Globus pallidus (tissue), 1 donor: ENCODE results near the gene ARHGAP10.

Source experiments
- DNase-seq: peaks from one replicate; pipeline ENCODE4 v3.0.0-alpha.2; 2015; ENCODE audit warnings: low spot score

The ARHGAP10 gene

GRCh38 chr4:147828331-147828905 lies 96.5 kb downstream of the ARHGAP10 start:
- no peak for DNase-seq

DNA sequence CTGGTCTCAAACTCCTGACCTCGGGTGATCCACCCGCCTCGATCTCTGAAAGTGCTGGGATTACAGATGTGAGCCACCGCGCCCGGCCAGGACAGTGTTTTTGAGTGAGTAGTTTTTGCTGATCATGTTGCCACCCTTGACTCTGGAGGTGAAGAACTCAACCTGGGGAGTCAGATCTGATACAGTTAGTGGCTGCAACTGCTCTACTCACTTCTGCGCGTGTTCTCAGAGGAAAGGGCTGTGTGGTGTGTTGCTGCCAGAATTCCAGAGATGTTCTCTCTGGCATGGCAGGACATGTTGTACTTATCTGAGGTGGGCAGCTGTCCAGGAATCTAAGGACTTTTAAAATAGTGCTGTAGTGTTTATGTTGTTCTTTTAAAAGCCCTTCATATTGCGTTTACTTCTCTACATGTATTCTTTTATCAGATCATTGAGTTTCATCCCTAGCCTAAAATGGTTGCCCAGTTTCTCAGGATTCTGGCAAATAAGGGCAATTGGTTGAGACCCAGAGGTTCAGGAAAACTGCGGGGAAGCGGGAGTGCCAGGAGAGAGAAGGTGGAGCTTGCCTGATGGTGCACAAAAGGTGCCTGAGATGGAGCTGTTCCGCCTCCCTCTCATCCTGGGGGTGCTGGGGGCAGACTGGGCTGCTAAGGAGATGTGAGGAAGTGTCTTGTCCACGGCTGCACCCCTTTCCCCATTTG lies 97.7 kb downstream of the ARHGAP10 start:
- no peak for DNase-seq

DNA sequence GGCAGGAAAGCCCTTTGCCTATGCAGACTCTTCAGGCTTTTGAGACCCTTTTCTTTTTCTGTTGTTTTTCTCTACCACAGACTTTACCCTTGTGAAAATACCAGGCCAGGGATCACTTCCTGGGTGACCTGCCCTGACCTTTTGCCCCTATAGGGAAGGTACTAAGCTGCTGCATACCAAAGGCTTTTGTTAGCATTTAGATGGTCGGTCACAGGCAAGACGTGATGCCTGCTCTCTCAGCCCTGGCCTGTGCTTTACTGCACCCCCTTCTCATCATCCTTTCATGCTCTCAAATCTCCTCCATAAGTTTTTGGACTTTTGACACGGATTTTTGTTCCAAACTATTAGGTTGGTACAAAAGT lies 98.2 kb downstream of the ARHGAP10 start:
- DNase-seq = no peak

DNA sequence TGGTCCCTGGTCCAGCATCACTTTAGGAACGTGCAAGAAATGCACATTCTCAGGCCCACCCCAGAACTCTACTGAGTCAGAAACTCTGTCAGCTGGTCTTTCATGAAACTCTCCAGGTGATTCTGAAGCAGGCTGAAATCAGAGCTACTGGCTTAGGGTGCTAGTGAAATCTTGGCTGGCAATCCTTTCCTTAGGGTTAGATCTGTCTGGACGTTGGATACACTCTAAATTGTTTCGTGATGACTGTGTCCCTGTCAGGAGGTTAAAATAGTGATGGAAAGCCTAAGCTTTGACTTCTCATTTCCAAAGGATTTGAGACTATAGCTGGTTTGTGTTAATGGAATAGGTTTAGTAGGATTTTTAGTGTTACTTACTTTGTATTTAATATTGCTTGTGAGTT lies 99.1 kb downstream of the ARHGAP10 start:
- DNase-seq = no peak

DNA sequence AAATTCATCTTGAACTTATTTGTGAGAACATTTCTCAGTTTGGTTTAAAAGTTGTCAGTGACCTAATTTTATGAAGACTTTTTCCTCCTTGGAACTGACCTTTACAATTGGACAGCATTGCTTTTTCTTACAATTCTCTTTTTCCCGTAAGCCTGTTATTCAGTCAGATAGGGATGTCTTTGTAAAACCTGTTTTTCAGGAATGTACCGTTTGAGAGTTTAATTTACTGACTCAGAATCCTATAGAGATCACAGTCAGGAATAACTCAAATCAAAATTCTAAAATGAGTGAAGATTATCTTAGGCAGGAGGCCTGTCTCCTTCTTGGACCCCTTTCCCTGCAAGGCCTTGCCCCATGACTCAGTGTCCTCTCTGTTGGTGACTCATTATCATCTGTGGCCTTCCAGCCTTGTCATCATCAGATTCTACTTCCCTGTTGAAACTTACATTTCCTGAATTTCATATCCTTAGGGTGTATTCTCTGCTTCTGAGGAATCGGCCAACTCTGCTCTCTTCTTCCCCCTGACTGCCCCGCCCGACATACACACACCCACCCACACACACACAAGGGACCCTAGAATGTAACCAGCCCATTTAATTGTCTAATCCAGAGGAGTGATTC lies 99.8 kb downstream of the ARHGAP10 start:
- no peak for DNase-seq

- no peak for DNase-seq
These were observed 101.4 kb downstream of the ARHGAP10 start for GRCh38 chr4:147833254-147833653.

DNA sequence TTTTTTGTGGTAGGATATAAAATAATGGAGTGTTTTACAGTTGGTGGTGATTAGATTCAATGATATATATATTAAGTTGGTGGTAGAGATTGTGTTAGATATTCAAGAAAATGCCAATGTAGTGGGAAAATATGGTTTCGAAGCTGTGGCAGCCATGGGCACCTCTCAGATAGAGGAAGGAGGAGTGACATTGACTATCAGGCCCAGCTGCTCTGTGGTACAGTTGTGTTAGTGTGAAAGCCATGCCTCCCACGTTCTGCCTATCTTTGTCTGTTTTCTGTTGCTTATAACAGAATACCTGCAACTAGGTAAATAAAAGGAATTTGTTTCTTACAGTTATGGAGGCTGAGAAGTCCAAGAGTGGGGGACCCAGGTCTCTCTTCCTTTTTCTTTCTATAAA lies 101.9 kb downstream of the ARHGAP10 start:
- DNase-seq = no peak

- no peak for DNase-seq
These were observed 102.6 kb downstream of the ARHGAP10 start for GRCh38 chr4:147834480-147834879.

- no peak for DNase-seq
These were observed 104.9 kb downstream of the ARHGAP10 start for GRCh38 chr4:147836807-147837206.

- DNase-seq = no peak
These were observed 105.5 kb downstream of the ARHGAP10 start for GRCh38 chr4:147837435-147837834.

- no peak for DNase-seq
These were observed 106.0 kb downstream of the ARHGAP10 start for GRCh38 chr4:147837854-147838253.

- no peak for DNase-seq
These were observed 107.3 kb downstream of the ARHGAP10 start for GRCh38 chr4:147839200-147839599.

DNA sequence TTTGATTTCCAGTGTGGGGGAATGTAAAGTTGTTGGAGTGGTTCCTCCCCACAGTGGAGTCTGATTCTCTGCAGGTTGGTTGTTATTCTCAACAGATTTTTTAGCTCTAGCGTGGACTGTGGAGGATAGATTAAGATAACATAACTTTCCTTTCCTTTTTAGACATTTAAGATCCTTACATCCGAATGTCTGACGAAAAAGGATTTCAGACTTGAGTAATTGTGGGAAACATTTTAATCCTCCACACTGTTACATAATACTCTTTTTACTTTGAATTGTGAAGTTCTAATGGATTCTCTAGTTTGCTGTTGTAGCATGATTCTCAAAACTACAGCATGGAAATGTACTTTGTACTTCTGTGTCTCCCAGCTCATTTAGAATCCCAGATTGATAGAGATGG lies 107.8 kb downstream of the ARHGAP10 start:
- DNase-seq = no peak

DNA sequence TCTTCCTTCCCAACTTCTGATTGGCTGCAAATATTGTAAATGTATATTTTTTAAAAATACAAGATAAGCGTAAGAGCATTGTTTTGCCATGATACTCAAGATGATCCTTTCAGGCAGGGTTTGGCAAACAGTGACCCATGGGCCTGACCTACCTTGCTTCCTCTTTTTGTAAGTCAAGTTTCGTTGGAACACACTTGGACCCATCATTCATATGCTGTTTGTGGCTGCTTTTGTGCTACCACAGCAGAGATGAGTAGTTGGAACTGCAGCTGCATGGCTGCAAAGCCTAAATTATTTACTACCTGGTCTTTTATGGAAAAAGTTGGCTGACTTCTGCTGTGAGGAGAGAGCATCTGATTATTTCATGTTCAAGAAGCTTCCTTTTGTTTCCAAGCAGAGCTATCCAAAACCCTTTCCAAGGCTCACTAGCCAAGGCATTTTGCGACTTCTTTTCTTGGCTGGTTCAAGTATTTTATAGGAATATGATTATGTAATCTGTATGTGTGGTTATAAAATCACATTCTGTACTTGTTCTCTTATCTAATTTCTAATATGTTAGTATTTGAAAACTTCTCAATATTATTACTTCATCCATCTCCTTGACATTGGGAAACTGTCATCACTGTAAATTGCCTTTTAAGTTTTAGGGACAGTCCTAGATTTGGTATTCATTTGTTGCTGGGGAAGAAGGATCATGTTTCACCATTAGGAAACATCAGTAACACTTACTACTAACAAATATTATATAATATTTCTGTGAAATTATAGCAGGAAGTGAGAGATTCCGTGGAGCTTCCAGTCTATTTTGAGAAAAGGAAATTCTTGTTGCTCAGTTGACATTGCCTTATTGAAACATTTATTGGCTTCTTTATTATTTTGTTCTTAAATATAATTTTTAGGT lies 109.2 kb downstream of the ARHGAP10 start:
- no peak for DNase-seq

DNA sequence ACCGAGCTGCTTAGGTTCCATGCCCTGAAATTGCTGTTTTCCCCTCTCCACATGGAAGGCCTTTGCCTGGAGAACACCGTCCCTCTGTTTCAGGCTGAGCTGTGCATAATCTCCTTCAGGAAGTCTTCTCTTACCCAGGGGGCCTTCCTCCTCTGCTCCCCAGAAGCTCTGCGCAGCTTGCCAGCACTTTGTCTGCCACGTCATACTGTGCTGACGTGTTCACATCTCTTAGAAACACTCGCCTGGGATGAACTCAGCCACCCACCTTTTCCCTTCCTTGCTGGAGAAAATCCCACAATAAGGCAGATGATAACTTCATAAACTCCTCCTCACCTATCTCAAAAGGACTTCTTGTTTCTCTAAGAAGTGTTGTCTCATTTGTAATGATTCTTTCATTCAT lies 110.7 kb downstream of the ARHGAP10 start:
- no peak for DNase-seq

- DNase-seq = no peak
These were observed 111.3 kb downstream of the ARHGAP10 start for GRCh38 chr4:147843162-147843561.

DNA sequence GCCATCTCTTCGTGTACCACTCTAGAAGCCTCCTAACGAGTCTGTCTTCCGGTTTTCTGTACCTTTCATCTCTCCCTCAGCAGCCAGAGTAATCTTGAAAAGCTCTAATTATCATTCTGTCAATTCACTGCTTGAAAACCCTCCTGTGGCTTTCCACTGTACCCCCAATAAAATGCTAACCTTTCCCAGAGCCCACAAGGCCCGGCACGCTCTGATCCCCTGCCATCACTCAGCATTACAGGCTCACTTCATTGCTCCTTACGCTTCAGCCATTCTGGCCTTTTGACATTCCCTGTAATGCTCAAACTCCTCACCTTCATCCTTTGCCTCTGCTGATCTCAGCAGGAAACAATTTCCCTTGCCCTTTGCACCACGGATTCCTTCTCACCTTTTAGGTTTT lies 112.9 kb downstream of the ARHGAP10 start:
- DNase-seq = no peak

DNA sequence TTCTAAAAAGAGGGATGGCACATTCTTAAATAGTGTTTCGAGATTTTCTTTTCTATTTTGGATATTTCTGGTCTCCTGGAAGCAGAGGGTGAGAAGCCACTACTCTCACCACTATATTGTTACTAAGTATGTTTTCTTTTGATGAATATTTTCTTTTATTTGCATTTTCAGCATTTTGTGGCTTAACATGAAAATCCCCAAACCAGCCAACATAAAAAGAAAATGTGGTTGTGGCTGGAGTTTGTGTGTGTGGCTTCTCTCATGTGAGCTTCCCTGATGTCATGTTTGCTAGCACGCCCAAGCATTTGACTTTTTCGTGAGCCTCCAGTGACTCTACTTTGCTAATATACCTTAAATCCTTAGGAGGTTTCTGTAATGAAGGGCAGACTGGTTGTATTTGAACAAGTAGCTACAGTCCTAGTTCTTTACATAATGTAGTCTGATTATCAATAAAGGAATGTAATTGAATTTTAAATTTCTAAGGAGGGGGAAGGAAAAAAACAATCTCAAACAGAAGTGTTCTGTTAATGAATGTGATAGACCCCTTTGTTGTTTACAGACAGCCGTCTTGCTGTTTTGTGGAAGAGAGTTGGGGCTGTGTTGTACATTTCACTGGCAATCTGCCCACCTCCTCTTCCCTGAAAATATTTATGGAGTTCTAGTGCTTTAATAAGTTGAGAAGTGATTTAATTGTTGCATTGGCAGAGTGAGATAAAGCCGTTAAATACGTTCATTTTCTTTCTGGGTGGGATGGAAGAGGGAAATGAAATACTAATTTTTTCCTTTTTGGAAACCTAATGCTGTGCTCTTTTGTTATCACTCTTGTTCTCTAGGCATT lies 114.6 kb downstream of the ARHGAP10 start:
- no peak for DNase-seq

DNA sequence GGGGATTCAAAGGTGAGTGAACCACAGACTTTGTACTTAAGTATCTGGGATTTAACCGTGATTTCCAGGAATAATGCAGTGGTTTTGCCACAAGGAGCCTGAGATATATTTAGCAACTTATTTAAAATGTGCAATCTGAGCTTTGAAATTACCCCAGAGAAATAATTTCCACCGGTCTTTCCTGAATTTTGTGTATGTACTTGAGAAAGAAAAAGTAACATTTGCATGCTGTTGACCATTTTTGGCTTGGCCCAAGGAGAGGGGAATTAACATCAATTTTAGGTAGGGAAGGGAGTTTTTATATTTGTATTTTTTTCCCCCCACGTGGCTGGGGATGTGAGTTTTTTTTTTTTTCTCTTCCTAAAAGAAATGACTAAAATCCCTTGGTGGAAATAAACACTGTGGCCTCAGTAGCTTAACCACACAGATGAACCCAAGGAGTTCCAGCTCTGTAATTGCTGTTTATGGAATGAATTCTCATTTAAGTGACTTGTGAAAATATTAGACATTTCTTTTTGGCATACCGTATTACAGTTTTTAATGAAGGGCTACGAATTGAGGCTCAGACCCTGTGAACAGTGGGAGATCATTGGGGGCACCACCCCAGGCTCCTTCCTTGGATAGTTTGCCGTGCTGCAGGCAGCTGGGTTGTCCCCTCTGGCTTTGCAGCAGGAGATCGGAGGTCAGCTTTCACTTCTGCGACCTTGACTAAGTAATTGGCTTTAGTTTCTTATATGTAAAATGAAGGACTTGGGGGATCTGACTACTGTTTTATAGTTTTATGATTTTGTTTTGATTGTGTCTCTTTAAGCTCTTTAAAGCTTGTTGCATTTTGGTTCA lies 116.1 kb downstream of the ARHGAP10 start:
- DNase-seq = no peak

DNA sequence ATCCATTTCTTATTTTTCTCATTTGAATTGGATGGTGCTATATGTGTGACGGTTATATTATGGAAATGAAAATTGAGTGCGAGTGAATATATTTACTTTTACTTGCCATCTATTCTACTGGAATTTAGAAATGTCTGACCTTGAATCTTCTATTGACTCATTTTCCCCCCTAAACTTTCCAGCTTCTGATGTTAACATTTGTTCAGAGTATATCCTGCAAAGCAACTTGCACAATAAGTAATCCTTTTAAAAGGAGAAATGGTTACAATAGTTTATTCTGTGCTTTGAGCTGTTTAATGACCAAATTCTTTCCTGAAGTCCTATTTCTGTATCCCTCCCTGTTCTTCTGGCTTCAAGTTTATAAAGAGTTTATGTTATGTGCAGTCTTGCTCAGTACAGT lies 116.7 kb downstream of the ARHGAP10 start:
- DNase-seq = no peak

GRCh38 chr4:147851135-147851534 lies 119.2 kb downstream of the ARHGAP10 start:
- no peak for DNase-seq
